ENCODE data around the gene TCEAL3. TPM values are rescaled to one million over a fixed set of nuclear protein-coding genes. Genes with fewer than 3 reads are reported as not detected.
A peak's percentile ranks its signal among the peaks of the same experiment; 100 is the strongest.

The TCEAL3 gene
- total RNA-seq, 2 experiments from 2014 or later: 5.0 to 5.8 TPM

DNA sequence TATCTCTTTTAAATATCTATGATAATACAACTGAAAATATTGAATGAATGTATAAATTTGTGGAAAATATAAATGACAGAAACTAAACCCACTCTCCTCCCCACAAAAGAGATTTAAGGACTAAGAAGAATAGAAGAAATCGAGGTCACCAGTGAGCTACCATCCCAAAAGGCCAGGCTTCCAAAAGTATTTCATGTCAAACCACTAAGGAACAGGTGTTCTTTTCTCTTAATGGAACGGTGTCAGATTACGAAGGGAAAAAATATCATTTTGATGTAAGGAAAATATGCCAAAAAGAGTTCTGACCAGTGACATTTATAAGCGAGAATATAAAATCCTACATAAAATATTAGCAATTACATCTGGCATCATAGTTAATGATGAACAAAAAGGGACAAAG lies 36.0 kb upstream of the TCEAL3 start:
- no peaks in the 10 kb centered on the region for H3K9me3 Mint-ChIP-seq
- intact Hi-C loops (cut with DNase I, micrococcal nuclease): no loop called here
- POLR2A ChIA-PET: no interaction called here
- H3K27ac Mint-ChIP-seq: no peak overlapping the region
- no peaks in the 10 kb centered on the region for H3K36me3 Mint-ChIP-seq (ENCODE audit: low read depth)
- Histone ChIP-seq H3K36me3 (ENCODE audit: insufficient read depth, low read length) (no peaks in the 10 kb centered on the region), H3K4me3 (ENCODE audit: low read length) (no peak overlapping the region), H3K4me1 (ENCODE audit: insufficient read depth, low read length) (no peaks in the 10 kb centered on the region), H3K27me3 (ENCODE audit: control insufficient read depth in 1 of 2, insufficient read depth in 2 of 2, low read length in 2 of 2) (no peaks in the 10 kb centered on the region), H3K27ac (ENCODE audit: low read depth in 1 of 2, low read length in 2 of 2) (no peak overlapping the region), H3K9me3 (ENCODE audit: control insufficient read depth in 1 of 2, insufficient read depth in 1 of 2, low read length in 2 of 2) (no peaks in the 10 kb centered on the region)
- CTCF ChIA-PET: no interaction called here
- no peak overlapping the region for H3K4me3 Mint-ChIP-seq
- H3K27me3 Mint-ChIP-seq: peaks cover 4% of the 10 kb centered on the region
- DNase-seq: no peak
- ATAC-seq (ENCODE audit: poor library complexity): no peak
- H3K4me1 Mint-ChIP-seq (ENCODE audit: low read depth): no peaks in the 10 kb centered on the region
- TF ChIP-seq, protein P1, sequence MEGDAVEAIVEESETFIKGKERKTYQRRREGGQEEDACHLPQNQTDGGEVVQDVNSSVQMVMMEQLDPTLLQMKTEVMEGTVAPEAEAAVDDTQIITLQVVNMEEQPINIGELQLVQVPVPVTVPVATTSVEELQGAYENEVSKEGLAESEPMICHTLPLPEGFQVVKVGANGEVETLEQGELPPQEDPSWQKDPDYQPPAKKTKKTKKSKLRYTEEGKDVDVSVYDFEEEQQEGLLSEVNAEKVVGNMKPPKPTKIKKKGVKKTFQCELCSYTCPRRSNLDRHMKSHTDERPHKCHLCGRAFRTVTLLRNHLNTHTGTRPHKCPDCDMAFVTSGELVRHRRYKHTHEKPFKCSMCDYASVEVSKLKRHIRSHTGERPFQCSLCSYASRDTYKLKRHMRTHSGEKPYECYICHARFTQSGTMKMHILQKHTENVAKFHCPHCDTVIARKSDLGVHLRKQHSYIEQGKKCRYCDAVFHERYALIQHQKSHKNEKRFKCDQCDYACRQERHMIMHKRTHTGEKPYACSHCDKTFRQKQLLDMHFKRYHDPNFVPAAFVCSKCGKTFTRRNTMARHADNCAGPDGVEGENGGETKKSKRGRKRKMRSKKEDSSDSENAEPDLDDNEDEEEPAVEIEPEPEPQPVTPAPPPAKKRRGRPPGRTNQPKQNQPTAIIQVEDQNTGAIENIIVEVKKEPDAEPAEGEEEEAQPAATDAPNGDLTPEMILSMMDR (IDR thresholded peaks at IDR 0.05): no peak

DNA sequence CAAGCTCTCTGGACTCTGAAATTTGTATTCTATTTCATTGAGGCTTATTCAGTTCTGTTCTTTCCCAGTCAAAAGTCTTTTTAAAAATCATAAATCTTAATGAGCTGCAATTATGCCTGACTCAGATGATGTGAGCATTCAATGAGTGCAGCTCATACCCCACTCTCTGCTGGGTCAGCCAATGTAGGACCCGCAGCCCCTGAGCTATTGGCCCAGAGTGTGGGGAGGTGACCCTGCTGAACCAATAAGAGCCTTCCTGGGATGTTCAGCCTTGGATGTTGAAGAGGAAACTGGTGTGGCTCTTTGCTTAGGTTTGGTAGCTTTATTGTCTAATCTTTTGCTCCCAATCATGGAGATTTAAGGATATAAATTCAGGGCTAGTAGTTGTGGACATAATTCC lies 34.6 kb upstream of the TCEAL3 start:
- CTCF ChIA-PET: no interaction called here

DNA sequence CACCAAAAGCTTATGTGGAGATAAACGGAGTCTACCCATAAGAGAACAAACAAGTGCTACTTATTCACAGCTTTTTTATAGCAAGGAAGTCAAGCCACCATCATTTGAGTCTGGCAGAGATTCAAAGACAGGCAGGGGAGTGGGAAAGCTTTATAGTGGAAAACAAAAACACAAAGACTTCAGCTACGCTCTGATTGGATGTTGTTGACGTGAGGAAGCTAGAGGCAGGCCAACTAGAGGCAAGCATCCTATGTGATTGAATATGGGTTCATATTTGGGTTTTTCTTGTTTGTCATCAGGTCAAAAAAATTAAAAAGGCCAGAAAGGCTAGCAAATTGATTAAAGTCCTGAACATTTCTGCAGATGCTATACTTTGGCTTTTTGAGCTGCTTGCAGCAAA lies 23.2 kb upstream of the TCEAL3 start:
- DNase-seq: no peak
- Histone ChIP-seq H3K4me1 (ENCODE audit: insufficient read depth, low read length) (peaks cover 7% of the 10 kb centered on the region), H3K4me3 (ENCODE audit: low read length) (no peak overlapping the region), H3K27me3 (ENCODE audit: control insufficient read depth in 1 of 2, insufficient read depth in 2 of 2, low read length in 2 of 2) (no peaks in the 10 kb centered on the region), H3K27ac (ENCODE audit: low read depth in 1 of 2, low read length in 2 of 2) (no peak overlapping the region), H3K9me3 (ENCODE audit: control insufficient read depth in 1 of 2, insufficient read depth in 1 of 2, low read length in 2 of 2) (no peaks in the 10 kb centered on the region), H3K36me3 (ENCODE audit: insufficient read depth, low read length) (no peaks in the 10 kb centered on the region)
- ChIA-PET CTCF (no interaction called here), POLR2A (no interaction called here)
- peak overlapping the region; percentile 90 for H3K4me3 Mint-ChIP-seq
- ATAC-seq (ENCODE audit: poor library complexity): no peak
- TF ChIP-seq, protein P1 (IDR thresholded peaks at IDR 0.05): no peak
- H3K4me1 Mint-ChIP-seq (ENCODE audit: low read depth): peaks cover 16% of the 10 kb centered on the region
- H3K9me3 Mint-ChIP-seq: no peaks in the 10 kb centered on the region
- intact Hi-C loops (cut with DNase I, micrococcal nuclease): no loop called here
- H3K36me3 Mint-ChIP-seq (ENCODE audit: low read depth): no peaks in the 10 kb centered on the region
- H3K27me3 Mint-ChIP-seq: peaks cover 12% of the 10 kb centered on the region
- no peak overlapping the region for H3K27ac Mint-ChIP-seq

More for the DNA sequence above, 34.6 kb upstream of the TCEAL3 start:
- POLR2A ChIA-PET: no interaction called here
- no peaks in the 10 kb centered on the region for H3K9me3 ChIP-seq (ENCODE audit: control insufficient read depth in 1 of 2, insufficient read depth in 1 of 2, low read length in 2 of 2)
- H3K27me3 ChIP-seq (ENCODE audit: control insufficient read depth in 1 of 2, insufficient read depth in 2 of 2, low read length in 2 of 2): no peaks in the 10 kb centered on the region
- no peaks in the 10 kb centered on the region for H3K4me1 Mint-ChIP-seq (ENCODE audit: low read depth)
- no peaks in the 10 kb centered on the region for H3K9me3 Mint-ChIP-seq
- no peak overlapping the region for H3K27ac ChIP-seq (ENCODE audit: low read depth in 1 of 2, low read length in 2 of 2)
- intact Hi-C loops (cut with DNase I, micrococcal nuclease): no loop called here
- peaks cover 4% of the 10 kb centered on the region for H3K27me3 Mint-ChIP-seq
- H3K36me3 ChIP-seq (ENCODE audit: insufficient read depth, low read length): no peaks in the 10 kb centered on the region
- DNase-seq (no peak), ATAC-seq (ENCODE audit: poor library complexity) (no peak)
- no peaks in the 10 kb centered on the region for H3K36me3 Mint-ChIP-seq (ENCODE audit: low read depth)
- no peak overlapping the region for H3K4me3 Mint-ChIP-seq
- TF ChIP-seq, protein P1 (IDR thresholded peaks at IDR 0.05): no peak
- no peaks in the 10 kb centered on the region for H3K4me1 ChIP-seq (ENCODE audit: insufficient read depth, low read length)
- no peak overlapping the region for H3K27ac Mint-ChIP-seq
- no peak overlapping the region for H3K4me3 ChIP-seq (ENCODE audit: low read length)
